ENCODE results near the gene RMRP.
"Not testable (repeated sequence)": the region's sequence is repeated elsewhere in the genome, so short reads cannot be mapped to it uniquely, and the experiment has no call there.

Gene RMRP

DNA sequence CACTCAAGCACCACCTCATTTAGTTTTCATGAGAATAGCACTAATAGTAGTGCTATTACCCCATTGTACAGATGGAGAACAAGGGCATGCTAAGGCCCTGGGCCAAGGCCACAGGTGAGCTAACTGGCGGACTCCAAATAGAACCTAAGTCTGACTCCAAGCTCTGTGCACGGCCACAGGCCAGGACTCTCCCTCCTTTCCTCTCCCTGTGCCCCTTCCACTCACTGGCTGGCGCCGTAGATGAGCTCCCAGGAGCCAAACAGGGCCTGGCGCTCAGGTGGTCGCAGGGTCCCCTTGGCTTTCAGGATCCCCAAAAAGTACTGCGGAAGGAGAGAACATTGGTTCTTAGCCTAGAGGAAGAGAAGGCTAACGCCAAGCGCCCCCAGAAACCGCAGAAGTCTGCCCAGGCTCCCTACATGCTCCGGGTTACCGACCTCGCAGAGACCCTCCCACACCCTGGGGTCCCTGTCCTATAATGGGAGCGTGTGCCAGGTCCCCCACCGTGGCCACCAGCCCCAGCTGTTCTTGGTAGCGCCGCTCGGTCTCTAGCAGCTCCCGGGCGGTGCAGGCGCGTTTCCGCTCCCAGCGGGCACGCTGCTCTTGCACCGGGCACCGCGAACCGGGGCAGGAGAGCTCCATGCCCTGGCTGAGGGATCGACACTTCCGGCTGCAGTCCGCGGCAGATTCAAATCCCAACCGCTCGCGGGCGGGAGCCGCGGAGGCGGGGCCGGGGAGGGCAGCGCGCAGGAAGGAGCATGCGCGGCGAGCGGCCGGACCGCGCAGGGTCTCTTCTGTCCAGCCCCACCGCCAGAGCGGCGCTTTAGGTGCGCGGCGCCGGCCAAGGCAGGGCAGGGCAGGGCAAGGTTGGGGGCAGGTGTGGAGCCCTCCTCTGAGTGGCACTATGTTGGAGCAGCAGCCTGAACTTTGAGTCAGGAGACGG lies 7.0 kb upstream of the RMRP start, which contains the start of gene ARHGEF39:
Gene ARHGEF39 (minus strand): TSS at position 665 of the 940 bp plus-strand sequence. CDS start 26 bp downstream, at position 639.
- peak; percentile 71 for DNase-seq

DNA sequence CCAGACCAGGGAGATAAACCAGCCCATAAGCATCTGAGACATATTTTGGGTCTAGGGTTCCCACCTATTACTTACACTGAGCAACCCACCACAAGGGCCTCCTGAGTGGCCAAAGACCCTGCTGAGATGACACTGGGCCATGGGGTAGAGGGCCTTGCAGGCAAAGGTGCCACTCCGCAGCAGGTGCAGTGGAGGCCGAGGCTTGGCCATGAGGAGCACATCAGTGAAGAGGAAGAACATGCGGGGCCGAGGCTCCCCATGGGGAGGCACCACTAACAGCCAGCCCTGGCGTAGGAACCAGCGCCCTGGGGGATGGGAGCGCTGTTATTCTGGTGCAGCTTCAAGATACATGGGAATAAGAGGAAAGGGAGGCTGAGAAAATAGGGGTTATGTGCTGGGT lies 4.6 kb upstream of the RMRP start:
- no peak for DNase-seq

DNA sequence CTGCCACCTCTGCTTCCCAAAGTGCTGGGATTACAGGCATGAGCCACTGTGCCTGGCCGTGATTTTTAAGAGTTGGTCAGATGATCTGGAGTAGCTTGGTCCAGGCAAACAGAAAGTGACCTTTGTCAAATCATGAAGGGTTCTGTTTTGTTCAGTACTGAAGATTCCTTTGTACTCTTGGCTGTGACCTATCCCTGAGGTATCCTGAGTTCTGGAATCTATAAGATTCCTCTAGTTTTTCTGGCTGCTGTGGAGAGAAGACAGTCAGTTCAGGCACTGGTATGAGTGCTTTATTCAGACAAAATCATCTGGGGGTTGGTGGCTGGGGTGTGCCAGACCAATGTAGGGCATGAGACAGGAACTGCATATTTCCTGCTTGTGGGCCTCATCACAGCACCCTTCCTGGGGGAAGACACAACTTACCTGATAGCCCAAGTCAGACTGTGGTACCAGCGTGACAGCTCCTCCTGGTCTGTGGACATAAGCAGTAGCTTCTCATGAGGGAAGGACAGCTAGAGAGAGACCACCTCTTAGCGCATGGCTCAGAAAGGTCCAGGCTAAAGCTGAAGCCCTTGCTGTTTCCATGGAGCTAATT lies 4.0 kb upstream of the RMRP start:
- no peak for DNase-seq

DNA sequence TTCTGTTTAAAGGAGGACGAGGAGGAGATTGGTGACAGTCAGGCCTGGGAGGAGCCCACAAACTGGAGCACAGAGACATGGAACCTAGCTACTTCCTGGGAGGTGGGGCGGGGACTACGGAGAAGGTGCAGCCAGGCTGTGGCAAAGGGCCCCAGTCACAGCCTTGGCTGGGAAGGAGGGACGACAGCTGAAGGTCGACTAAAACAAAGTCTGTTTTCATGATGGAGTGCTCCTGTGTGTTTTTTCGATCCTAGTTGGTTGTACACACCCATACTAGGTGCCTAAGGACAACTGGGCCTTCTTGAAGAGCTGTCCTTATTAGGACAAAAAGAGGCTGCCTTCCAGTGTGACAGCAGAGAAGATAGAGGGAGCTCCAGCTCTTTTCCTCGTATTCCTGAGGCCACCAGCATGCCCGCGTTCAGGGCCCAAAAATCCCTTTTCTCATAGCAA lies 3.2 kb upstream of the RMRP start:
- DNase-seq: no peak

DNA sequence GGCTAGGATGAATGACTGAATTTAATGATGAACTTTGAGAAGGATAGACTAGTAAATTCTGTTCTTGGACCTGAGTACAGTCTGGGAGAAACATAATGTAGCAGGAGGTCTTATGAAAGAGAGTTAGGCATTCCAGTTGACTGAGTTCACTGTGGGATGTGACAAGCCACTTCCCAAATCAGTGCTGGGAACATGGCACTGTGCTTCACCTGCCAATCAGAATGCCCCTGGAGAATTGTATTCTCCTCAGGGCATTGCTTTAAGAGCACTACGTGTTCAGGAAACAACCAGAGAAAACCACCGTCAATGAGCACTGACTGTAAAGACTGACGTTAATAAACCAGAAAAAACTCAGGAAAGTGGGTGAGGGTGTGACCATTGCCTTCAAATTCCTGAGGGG lies 1.5 kb upstream of the RMRP start:
- no peak for DNase-seq

DNA sequence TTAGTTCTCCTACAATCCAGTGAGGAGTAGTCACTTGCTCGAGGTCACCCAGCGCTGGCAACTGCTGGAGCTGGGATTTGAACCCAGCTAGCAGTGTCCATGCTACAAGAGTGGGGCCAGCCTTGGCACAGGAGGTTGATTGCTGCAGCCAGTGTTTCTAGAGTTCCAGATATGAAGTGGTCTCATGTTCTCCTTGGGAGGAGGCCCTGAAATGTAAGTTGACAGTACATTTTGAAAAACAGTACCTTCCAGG lies 1.1 kb upstream of the RMRP start:
- DNase-seq: no peak

DNA sequence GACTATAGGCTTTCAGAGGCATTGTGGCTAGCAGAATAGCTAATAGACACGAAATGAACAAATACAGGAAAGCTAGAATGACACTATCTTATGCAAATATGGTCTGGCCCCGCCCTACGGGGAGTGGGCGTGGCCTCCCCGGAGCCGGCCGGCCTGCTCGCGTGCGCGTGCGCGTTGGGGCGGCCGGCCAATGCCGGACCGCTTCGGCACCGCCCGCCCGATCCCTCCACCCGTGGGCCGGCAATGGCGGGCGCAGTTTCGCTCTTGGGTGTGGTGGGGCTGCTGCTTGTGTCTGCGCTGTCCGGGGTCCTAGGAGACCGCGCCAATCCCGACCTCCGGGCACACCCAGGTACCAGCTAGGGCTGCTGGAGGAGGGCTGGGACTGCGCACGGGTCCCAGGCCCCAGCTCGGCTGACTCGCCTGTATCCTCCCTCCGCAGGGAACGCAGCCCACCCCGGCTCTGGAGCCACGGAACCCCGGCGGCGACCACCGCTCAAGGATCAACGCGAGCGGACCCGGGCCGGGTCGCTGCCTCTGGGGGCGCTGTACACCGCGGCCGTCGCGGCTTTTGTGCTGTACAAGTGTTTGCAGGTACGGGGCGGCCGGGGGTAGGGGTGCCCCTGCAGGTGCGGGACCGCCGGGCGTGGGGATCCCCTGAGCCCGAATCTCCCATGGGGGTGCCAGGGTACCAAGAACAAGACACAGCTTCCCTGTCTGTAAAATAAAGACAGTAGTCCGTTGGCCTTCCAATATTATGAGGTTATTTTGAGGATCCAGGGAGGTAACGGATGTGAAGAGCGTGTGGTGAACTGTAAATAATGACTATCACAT lies 533 bp upstream of the RMRP start, which contains the start of gene CCDC107:
Gene CCDC107 (plus strand): TSS at position 156 of the 831 bp plus-strand sequence. CDS start 88 bp downstream, at position 244.
- DNase-seq: peak; percentile 82

DNA sequence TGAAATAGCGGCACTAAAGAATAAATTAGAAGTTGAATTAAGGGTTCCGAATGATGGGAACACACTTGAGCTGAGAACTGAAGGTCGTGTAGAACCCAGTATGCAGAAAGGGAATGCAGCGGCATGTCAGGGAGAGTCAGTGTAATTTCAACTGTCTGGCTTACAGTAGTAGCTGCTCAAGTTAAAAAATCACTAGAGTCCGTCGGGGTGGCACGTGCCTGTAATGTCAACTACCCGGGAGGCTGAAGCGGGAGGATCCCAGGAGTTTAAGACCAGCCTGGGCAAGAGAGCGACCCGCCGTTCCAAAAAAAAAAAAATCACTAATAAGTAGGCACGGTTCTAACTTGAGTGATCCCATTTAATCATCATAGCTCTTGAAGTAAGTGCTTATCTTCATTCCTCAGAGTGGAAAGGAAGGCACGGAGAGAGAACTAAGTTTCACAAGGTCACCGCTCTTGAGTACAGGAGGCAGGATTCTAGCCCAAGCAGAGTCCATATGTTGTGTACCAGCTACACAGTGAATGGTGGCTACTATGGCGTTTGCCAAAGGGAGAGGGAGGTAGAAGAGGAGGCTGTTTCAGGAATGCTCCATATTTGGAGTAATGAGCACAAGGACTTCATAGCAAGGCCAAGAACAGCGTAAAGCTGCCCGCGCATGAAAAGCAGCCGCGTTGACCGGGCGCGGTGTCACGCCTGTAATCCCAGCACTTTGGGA lies 831 bp downstream of the RMRP start:
- DNase-seq: no peak

DNA sequence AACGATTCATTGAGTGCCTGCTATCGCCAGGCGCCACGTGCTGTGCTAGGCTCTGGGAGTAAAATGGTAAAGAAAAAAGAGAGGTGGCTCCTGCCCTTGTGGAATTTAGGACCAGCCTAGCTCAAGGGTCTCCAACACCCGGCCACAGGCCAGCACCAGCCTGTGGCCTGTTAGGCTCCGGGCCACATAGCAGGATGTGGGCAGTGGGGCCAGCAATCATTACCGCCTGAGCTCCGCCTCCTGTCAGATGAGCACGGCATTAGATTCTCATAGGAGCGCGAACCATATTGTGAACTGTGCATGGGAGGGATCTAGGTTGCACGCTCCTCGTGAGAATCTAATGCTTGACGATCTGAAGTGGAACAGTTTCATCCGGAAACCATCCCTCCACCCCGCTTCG lies 1.5 kb downstream of the RMRP start:
- DNase-seq: no peak

DNA sequence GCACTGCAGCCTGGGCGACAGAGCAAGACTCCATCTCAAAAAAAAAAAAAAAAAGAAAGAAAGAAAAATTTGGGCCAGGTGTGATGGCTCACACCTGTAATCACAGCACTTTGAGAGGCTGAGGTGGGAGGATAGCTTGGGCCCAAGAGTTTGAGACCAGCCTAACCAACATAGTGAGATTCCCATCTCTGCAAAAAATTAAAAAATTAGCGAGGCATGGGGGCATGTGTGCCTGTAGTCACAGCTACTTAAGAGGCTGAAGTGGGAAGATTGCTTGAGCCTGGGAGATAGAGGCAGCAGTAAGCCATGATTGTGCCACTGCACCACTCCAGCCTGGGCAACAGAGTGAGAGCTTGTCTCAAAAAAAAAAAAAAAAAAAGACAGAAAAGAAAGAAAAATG lies 4.2 kb downstream of the RMRP start:
- DNase-seq: no peak

DNA sequence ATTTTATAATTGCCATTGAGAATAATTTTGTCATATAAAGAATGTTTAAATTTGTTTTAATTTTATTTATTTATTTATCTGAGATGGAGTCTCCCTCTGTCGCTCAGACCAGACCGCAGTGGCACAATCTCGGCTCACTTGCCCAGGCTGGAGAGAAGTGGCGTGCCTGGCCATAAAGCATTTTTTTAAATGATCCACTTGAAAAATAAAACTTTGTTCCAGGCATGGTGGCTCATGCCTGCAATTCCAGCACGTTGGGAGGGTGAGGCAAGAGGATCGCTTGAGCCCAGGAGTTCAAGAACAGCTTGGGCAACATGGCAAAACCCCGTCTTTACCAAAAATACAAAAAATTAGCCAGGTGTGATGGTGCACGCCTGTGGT lies 5.0 kb downstream of the RMRP start:
- no peak for DNase-seq

DNA sequence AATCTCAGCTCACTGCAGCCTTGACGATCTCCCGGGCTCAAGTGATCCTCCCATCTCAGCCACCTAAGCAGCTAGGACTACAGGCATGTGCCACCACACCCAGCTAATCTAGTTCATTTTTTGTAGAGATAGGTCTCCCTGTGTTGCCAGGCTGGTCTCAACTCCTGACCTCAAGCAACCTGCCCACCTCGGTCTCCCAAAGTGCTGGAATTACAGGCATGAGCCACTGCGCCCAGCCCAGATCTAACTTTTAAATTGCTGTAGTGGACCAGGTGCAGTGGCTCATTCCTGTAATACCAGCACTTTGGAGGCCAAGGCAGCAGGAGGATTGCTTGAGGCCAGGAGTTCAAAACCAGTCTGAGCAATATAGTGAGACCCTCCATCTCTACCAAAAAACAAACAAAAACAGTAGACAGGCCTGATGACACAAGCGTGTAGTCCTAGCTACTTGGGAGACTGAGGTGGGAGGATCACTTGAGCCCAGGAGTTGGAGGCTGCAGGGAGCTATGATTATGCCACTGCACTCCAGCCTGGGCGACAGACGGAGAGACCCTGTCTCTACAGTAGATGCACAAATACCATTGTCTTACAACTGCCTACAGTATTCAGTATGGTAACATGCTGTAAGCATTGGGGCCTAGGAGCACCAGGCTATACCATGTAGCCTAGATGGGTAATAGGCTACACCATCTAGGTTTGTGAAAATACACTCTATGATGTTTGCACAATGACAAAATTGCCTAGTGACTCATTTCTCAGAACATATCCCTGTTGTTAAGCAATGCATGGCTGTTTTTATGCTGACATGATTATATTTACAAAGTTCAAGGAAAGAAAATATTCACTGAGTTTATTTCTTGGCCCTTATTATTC lies 5.6 kb downstream of the RMRP start:
- no peak for DNase-seq

DNA sequence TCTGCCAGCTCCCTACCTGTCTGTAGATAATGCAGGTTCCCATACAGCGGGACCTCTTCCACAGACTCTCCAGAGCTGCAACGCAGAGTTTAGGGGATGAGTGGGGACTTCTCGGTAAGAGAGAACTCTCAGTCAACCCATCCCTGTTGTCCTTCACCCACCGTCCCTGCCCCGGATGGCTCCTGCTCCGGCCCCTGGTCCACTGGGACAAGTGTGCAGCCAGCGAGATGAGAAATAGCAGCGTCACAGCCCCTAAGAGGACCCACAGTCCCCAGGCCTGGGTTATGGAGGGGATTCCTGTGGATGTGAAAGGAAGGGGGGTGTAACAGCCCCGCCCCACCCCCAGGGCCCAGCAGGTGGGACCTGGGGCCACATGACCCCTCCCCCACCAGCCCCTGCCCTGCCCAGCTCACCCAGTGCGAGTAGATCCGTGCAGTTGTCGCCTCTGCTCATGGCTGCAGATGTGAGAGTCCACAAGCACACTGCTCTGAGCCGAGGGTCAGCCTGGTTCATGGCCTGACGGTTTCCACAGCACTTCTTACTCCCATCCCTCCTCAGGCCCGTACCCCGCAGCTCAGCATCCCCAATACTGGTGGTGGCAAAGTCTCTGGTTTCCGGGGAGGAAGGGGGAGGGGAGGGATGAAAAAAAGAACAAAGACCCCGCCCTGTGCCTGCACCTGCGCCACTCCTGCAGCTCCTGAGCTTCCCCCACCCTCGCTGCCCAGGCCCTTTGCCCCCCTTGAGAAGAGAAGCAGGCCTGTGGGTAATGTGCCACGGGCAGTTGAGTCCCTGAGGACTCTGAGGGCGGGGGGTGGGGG lies 7.3 kb downstream of the RMRP start, which contains the start of gene SIT1:
Gene SIT1 (minus strand): TSS at position 591 of the 818 bp plus-strand sequence. CDS start 78 bp downstream, at position 513.
- DNase-seq: no peak

DNA sequence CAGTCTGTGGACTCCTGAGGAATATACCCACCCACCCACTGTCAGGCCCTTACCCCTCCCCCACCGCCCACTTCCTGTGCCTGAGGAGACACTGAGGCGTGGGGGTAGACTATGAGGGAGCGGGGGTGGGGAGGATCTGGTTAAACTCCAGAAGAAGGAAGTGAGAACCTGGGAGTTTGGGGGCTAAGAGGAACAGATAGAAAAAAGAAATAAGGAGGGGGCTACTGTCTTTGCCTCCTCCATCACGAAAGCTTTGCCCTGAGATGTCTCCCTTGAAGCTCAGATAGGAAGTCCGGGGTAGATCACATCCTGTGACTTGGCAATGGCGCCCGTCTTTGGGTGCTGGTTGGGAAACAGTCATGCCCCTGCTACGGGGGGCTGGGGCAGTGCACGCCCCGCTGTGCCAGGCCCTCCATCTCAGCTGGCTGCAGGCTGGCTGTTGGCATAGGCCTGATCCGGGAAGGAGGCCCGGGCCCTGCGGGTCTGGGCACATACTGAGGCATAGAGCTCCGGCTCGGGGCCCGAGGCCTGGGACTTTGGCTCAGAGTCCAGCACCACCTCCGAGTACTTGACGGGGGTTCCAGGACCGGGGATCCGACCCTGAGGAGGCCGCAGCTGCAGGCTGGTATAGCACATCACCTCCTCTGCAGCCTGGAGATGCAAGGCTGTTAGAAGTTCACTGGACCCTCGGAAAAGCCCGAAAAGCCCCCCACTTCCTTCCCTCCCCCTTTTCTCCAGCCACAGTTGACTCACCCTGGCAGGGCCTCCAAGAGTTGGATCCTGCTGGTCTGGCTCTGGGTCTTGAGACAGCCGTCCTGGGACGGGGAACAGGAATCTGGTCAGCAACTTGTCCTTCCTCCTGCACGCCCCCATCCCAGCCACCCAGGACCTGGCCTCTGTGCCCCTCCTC lies 8.1 kb downstream of the RMRP start:
- DNase-seq: no peak

DNA sequence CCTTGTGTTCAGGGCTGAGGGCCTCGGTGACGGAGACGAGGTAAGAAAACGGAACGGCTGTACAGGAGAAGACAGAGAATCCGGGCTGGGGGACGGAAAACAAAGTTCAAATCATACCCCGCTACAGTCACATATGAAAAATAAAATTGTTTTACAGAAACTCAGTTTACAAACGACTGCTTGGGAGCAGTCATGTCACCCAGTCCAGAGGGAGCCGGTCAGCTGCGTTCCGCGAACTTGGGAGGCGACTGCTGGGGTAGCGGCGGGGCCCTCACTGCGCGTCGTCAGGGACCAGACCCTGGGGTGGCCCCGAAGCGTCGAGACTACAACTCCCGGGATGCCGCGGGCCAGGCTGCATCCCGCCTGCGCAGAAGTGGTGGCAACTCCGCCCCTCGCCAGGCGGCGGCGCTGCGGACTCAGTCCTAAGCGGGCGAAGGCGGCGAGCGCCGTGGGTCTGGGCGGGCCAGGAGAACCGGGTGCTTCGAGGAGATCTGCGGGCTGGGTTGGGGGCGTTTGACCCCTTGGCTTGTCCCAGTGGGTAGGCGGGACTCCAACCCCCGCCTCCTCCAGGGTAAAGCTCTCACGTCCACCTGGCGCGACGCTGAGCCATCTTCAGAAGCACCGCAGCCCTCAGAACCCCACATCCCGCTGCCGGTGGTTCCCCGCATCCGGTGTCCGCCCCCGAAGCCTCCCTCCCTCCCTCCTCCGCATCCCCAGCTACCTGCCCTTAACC lies 11.1 kb downstream of the RMRP start:
- DNase-seq: peak; percentile 81

DNA sequence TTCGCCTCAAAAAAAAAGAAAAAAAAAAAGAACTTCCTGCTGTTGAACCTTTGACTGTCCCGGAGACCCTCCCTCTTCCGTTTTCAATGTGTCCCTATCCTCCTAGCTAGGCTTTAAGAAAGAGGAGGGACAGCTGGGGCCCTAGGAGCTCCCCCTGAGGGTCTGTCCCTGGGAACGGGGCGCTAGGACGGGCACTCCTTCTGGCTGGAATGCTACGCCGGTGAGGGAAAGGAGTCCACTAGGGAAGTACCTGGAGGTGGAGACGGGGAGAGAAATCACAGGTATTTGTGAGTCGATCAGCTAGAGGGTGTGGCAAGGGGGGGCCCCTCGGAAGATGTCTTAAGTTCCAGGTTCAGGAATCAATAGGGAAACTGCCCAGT lies 11.7 kb downstream of the RMRP start:
- no peak for DNase-seq

DNA sequence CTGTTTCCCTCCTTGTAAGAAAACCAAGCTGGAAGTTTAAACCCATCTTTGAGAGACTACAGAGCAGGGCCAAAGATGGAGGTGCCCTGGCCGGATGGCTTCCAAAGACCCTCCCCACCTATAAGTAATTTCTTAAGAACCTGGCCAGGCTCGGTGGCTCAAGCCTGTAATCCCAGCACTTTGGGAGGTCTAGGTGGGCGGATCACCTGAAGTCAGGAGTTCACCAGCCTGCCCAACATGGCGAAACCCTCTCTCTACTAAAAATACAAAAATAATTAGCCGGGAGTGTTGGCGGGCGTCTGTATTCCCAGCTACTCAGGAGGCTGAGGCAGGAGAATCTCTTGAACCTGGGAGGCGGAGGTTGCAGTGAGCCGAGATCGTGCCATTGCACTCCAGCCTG lies 12.1 kb downstream of the RMRP start:
- DNase-seq: not testable (repeated sequence)

DNA sequence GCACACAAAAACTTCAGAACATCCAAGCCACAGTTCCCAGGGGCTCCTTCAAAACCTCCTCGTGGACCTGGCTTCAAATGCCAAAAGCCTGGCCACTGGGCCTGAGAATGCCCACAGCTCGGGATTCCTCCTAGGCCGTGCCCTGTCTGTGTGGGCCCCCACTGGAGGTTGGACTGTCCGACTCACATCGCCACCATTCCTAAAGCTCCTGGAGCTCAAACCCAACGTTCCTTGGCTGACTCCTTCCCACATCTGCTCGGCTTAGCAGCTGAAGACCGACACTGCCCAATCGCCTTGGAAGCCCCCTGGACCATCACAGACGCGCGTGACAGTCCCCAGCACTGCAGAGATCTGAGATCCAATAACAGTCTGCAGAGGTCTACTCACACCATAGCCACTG lies 14.8 kb downstream of the RMRP start:
- no peak for DNase-seq

DNA sequence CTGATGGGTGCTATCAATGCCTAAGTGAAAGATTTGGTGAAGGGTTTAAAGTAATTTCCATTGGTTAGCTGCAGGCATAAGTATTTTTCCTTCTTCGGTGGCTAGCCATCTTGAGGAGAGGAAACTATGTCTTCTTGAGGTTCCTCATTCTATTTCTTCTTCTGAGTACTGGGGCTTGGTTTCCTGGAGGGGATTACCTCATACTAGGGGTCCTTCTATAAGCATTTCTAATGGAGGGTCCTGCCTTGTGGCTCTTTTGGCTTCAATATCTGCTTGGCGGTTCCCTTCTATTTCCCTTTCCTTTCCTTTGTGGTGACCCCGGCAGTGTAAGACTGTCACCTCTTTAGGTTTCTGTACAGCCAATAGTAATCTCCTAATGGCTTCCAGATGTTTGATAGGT lies 16.3 kb downstream of the RMRP start:
- DNase-seq: not testable (repeated sequence)
